ENCODE data around the gene CASK. TPM values are rescaled to one million over a fixed set of nuclear protein-coding genes. Genes with fewer than 3 reads are reported as not detected.

The CASK gene
- total RNA-seq, 1 donor from 2014 or later: 56.1 TPM

DNA sequence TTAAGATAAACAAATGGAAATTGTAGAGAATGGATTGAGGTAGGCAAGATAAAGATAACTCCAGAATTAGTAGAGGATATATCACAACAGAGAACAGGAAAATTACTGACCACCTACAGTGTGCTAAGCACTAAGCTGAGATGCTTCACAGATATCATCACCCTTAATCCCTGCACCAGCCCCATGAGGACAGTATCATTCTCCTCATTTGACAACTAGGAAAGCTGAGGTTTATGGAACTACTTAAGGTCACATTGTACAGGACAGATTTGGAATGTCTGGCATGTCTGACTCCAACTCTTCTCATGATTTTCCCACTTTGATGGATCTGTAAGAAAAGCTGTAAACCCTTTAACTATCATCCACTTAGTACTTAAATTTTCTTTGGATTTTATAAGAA, 95.5 kb downstream of the CASK start:
- DNase-seq (ENCODE audit: low spot score): no peak

DNA sequence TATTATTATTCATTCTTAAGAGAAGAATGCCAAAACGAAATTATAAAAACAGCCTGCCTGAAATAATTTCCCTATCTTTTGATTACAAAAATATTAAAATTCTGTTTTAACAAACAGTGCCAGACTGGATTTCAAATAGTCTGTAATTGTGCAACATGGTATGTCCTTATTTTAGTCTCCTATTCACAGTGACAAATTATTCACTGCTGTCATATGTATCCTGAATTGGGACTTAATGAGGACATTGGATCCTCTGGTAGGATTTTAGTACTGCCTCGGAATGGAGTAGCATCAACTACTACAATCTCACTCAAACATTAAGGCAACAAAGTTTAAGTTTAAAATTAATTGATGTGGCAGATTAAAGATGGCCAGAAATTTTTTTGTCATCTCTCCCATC, 97.6 kb downstream of the CASK start:
- DNase-seq (ENCODE audit: low spot score): no peak

DNA sequence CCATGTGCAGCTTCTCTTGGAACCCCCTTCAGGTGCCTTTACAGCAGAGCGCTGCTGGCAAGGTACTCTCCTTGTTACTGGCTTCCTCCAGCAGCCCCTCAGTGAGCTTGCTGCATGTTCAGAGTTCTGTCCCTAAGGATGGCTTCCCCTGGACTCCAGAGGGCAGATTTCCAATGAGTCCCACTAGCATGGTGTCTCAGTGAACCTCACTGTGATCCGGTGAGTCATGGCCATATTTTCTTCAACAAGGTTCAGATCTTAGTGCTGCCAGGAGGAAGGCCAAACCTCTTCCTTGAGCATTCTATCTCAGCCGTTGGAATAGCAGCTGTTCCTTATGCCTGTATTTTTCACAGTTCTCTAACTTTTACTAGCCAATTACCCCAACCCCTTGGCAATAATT, 98.8 kb downstream of the CASK start:
- no peak for DNase-seq (ENCODE audit: low spot score)

DNA sequence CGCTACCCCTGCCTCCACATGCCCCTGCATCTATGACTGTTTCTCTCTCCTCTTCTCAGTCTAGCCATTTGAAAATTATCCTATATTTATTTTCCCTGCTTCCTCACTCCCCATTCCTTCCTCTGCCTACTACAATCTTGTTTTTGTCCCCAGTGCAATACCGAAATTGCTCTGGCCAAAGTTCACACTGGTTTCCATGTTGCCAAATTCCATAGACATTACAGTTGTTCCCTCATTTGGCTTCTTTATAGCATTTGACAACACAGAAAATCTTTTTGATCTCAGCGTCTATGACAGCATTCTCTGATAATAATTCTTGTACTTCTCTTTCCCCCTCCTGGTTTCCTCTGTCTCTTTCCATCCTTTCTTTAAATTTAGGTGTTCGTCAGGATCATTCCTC, 100.0 kb downstream of the CASK start:
- DNase-seq (ENCODE audit: low spot score): no peak

DNA sequence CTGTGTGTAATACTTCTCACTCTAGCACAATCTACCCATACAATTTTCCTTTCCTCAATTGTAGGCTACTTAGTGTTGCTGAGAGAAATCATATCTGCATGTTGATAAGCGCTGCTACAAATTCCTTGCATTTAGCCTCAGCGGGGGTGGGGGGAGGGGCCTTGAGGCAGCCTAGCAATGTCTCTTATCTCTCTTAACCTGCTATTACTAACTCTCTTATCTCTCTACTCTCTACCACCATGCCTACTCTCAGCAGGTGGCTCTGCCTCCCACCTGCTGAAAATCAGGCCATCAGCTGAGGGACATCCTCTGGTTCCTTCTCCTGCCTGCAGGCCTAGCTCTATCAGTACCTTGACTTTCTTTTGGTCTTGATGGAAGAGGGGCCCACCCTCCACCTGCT, 100.5 kb downstream of the CASK start:
- DNase-seq (ENCODE audit: low spot score): no peak

DNA sequence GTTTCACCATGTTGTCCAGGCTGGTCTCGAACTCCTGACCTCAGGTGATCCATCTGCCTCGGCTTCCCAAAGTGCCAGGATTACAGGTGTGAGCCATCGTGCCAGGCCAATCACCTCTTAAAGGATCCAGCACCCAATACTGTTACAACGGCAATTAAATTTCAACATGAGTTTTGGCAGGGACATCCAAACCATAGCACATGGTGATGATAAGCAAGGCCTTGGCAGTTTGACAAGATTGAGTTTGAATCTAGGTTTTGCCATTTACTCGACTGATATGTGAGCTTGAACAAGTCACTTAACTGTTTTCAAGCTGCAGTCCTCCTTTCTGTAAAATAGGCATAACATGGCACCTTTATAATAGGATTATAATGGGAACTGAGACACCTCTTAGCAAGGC, 115.3 kb downstream of the CASK start:
- DNase-seq (ENCODE audit: low spot score): no peak

DNA sequence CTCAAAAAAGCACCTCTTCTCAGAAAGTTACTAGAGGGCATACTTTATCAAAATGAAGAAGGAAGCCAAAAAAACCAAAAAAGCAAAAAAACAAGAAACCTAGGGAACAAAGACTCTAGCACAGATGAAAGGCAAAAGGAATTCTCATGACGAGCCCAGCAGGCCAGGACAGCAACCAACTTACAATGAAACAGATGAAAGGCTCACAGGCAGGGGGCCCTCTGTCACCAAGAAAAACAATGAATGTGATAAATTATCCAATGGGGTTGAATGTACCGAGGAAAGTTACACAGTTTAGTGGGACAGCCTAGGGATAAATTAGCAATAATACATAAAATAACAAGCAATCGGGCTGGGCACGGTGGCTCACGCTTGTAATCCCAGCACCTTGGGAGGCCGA, 120.4 kb downstream of the CASK start:
- DNase-seq (ENCODE audit: low spot score): no peak

DNA sequence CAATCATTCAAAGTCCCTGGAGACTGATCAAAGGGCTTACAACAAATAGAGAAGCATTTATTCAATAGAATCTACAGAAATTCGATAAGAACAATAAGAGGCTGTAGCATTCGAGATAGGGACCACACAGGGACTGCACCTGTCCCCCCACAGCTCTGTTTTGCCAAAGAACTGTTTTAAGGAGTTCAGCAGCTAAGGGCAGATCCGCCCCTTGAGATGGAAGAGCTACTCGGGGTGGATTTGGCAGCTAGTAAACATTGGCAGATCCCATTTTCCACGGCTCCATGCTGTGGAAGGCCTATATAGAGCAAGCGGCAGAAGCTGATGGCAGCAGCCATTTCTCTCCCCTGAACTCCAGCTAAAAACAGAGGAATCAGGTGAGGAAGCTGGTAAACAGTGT, 123.7 kb downstream of the CASK start:
- DNase-seq (ENCODE audit: low spot score): no peak

DNA sequence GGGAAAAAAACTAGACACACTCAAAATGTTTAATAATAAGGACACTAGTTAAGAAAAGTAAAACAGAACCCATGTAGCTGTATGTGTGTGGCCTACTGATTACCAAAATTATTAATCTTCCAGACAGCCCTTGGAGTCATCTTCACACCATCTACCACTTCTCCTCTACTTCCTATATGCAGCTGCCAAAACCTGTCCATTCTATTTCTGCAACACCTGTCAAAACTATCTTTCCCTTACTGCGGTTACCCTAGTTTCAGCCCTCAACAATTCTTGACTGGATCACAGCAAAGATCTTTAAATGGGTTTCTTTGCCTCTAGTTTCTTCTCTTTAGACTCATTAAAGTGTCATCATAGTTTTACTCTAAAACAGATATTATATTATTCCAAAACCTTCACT, 126.8 kb downstream of the CASK start:
- DNase-seq (ENCODE audit: low spot score): no peak

DNA sequence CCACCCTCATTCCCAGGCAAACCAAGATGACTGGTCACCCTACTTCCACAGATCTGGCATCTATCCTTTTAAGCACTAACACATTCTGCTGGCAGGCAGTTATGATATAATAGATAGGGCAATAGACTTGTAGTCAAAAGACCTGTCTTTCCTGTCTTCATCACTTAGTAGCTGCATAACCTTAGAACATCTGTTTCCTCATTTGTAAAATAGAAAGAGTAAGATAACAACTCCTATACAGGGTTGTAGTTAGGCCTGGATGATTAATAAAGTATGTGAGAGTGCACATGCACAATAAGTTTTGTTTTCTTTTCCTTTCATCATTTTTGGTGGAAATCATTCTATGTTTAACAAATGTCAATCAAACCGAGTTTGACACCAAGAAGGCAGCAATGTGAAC, 127.3 kb downstream of the CASK start:
- DNase-seq (ENCODE audit: low spot score): no peak

DNA sequence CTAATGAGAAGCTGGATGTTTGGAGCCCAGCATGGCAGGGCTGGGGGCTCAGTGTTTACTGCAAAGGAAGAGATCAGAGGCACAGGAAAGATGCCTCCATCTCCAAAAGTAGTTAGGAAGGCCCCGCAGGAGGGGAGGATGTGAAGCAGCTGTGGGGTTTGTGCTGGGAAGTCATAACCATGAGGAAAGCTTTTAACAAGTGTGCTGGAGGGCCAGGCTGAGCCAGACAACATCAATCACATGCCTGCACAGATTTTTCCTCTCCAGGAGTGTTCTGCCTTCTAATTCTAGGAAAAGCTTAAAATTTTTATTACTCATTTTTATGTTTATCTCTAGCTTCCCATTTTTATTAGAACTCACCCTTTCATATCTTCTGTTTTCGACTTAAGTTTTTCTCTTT, 134.0 kb downstream of the CASK start:
- no peak for DNase-seq (ENCODE audit: low spot score)

DNA sequence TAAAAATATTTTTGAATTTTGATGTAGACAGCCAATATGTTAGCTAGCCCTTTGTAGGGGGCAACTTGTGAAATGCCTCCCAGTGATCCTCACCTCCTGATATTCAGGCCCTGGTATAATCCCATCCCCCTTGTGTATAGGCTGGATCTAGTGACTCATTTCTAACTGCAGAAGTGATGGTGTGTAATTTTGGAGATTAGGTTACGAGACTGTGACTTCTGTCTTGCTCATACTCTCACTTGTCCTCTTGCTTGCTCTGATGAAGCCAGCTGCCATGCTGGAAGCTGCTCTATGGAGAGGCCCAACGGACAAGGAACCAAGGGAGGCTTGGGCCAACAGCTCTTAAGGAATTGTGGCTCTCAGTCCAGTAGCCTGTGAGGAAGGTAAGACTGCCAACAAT, 137.7 kb downstream of the CASK start:
- no peak for DNase-seq (ENCODE audit: low spot score)

DNA sequence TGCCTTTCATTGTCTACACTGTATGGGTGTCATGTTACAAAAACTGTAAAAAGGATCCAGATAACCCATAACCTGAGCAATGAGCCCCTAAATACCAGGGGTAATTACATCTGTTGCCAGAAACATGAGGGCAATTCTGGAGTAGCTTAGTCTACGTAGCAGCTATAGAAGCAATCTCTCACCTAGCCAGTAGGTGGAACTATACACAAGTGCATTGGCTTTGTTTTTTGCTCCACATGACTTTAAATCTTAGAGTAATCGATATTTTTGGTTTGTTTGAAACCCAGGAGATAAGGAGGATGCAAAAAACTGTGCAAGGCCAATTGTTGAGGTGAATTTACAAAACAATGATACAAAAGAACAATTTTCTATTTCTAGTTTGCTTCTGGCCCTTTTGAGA, 141.9 kb downstream of the CASK start:
- no peak for DNase-seq (ENCODE audit: low spot score)

DNA sequence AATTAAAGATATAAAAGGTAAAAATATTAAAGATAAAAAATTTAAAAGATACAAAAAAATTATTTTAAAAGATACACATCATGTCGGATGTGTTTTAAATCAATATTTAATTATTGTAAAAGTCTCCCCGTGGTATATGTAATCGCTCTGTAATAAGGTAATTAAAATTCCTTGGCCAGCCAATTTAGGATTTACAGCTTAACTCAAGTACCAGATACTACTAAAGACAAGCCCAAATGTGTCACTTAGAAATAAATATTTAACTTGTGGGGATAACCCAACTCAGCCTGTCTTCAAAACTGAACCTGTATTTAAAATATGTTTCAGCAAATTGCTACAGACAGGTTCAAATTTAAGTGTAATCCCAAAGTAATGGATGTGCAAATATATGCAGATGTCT, 143.4 kb downstream of the CASK start:
- no peak for DNase-seq (ENCODE audit: low spot score)

DNA sequence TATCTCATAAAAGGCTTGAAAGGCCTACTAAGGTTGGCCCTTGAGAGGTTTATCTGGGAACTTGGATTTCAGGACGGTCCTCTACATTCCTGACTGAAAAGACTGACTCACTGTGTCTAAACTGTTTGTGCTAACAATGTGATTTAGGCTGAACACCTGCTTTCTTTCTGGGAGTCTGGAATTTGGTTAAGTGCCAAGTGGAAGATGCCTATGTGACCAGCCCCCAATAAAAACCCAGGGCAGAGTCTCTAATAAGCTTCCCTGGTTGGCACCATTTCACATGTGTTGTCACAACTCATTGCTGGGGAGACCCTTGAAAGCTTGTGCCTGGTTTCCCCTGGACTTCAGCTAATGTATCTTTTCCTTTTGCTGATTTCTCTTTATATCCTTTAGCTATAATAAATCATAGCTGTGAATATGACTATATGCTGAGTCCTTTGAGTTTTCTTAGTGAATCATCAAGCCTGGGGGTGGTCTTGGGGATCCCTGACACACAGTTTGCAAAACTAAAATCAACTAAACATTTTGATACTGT, 144.3 kb downstream of the CASK start:
- no peak for DNase-seq (ENCODE audit: low spot score)

DNA sequence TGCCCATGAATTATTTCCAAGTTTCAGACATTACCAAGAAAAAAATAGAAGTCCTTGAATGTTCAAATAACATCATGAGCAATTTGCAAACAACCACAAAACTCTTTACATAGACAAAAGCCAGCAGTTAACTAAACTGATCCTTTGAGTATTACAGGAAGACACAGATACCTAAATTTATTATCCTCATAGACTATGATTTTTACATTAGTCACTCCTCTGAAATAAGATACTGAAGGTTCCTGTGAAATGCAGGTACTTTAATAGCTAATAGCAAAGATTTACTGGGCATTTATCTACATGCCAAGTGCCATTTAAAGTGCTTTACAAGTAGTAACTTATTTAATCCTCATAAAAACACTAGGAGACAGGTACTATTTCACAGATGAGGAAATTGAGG, 161.7 kb downstream of the CASK start:
- no peak for DNase-seq (ENCODE audit: low spot score)

DNA sequence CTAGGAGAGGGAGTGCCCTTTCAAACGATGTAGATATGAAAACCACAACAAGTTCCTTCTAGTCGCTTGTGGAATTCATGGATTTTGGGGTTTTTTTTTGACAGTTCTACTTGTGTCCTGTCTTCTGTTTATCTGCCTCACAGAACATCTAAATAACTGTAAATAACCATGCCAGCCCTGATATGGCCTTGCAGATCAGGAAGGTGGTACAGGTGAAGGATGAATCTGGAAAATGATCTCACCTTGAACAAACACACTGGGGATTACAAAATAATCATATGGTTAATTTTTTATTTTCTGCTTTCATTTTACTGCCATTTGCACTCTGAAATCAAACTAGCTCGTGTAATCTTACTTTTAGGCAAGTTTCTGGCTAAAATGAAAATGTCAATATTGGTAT, 162.2 kb downstream of the CASK start:
- DNase-seq (ENCODE audit: low spot score): no peak

DNA sequence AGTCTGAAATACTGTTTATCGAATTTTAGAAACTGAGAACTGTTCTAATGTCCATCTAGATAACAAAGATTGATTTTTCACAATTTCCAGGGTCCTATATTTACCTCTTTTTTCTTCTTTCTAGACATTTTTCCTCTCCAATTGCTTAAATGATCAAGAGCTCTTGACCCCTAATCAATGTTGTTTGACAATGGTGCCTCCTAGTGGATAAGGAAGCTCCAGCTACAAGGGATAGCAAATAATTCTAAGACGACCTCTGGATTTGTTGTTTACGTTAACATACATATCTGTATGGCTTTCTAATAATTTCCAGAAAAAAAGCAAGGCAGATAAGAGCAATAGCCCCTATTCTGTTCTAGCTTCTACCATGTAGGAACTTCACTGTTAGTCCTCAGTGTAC, 163.5 kb downstream of the CASK start:
- DNase-seq (ENCODE audit: low spot score): no peak

DNA sequence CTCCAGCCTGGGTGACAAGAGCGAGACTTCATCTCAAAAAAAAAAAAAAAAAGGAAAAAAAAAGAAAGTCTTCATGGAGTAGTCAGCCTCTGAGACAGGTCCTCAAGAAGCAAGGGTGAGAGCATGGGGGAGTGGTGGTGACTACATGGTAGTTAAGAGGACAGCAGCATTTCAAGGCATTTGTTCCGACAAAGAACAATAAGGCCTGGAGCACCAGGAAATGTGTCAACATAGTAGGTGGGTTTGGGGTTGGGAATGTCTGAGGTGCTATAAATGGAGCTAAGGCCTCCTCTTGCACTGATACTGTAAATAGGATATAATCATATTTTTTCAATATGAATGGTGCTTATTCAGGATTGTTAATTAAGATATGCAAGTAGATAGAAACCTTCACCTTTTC, 165.0 kb downstream of the CASK start:
- DNase-seq (ENCODE audit: low spot score): no peak

DNA sequence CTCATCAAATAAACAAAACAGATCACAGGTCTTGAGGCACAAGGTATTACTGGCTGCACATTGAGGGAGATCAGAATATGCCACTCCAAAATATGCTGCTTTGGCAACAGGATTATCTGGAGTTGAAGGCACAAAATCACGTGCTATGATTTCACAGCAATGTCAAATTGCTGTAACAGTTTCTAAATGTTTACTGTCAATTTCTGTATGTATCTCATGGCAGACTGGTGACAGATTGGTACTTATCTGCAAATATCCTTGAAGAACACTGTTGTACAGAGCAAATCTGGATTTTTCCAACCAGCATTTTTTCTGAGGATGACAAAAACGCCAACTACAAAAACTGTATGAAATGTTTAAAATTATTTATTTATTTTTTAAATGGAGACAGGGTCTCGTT, 172.6 kb downstream of the CASK start:
- DNase-seq (ENCODE audit: low spot score): no peak

DNA sequence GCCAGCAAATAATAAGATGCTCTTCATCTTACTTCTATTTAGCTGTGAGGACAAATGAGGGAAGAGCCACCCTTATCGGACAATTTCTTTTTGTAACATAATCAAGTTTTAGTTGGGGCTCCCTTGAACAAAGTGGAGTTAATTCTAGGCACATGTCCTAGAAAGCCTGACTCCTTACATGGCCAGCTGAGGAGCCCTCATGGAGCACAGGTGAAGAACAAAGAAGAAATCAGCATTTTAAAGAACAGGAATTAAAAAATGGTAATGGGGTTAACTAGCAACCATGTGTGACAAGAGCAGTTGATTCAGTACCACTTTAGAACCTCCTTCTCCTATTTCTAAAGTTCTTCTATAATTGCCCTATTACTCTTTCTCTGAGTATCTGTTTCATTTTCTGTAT, 183.5 kb downstream of the CASK start:
- no peak for DNase-seq (ENCODE audit: low spot score)

DNA sequence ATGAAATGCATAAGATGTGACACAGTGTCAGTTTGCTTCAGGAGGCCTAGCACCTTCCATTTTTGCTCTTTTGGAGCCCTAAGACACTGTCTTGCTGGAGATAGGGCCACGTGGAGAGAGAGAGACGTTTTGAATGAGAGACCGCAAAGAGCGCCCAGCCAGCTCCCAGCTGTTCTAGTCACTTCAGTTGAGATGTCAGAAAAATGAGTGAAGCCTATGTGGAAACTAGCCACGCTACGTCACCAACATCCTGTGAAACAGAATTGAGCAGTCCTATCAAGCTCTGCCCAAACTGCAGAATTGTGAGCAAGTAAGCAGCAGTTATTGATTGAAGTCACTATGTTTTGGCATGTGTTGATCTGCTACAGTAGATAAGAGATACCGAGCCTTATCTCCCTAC, 186.3 kb downstream of the CASK start:
- no peak for DNase-seq (ENCODE audit: low spot score)

DNA sequence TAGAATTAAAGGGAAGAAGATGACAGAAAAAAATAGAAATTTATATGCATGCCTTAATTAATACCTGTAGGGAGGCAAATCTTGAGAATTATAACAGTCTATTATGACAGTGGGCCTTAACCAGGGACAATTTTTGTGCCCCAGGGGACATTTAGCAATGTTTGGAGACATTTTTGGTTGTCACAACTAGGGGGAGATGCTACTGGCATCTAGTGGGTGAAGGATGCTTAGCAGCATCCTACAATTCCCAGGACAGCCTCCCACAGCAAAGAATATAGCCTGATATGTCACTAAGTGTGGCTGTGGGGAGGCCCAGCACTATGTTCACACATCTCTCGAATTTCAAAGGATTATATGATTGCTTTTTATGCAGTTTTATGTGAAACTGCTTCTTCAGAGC, 188.8 kb downstream of the CASK start:
- DNase-seq (ENCODE audit: low spot score): no peak

DNA sequence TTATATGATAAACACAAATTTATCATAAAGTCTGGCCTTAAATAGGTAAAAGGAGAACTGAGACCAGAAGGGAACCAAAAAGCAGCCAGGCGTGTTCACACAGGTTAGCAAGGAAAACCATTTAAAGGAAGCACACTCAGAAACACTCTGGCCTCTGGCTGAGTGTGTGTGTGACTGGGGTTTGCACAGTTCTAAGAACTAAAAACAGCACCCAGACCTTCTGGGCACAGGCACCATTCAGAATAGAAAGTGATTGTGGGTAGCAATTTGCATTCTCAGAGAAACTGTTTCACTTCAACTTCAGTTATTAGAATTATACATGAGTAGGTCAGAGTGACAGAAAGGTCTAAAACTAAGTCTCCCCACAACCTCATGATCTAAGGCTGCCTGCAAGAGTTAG, 189.4 kb downstream of the CASK start:
- no peak for DNase-seq (ENCODE audit: low spot score)

DNA sequence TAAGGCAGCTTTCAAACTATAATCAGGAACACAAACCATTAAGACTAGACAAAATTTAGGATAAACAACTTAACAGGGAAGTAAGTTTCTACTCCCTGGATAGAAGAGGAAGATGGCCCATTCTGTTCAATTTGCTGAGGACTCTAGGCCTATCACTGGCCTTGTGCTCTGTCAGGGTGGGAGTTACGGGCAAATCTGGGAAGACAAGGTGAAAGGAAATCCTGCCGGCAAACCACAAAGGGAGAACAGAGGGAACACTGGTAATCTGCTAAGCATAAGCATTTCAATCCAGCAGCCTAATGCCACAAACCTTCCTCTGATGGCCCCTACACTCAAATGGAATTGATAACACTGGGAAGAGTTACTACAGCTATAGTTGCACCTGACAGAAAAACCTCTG, 191.1 kb downstream of the CASK start:
- DNase-seq (ENCODE audit: low spot score): no peak

All from mucosa of gallbladder (tissue), 1 donor.